IMR-90 (cell line): ENCODE results near the gene HS3ST5. TPM values are rescaled to one million over a fixed set of nuclear protein-coding genes. Genes with fewer than 3 reads are reported as not detected.

Experiments
- ATAC-seq: fragments of 200-7000 bp; cut with Tn5 transposase; 2 replicates; pipeline ENCODE4 v1.9.1; 2020; ENCODE audit warnings: low read depth, mild to moderate bottlenecking, moderate library complexity
- BruUV-seq: library from RNA; stranded (reverse); fragments of 400-500 nt; replicated peaks from 2 replicates; lab custom pipeline; 2021; lab: Mats Ljungman, UMichigan
- CTCF ChIA-PET: fragments of 300-600 bp; formaldehyde crosslinking; extraction: SDS; loops from one replicate; lab custom pipeline; 2021; ENCODE audit warnings: antibody characterized with exemption; lab: Yijun Ruan, JAX
- POLR2A ChIA-PET: fragments of 300-600 bp; sonication (Branson Sonifier 250); formaldehyde crosslinking; loops from one replicate; lab custom pipeline; 2022; ENCODE audit warnings: antibody characterized with exemption; ENCODE audit not compliant: unreplicated experiment; lab: Charles Lee
- DNase-seq: peaks from one replicate; pipeline ENCODE4 v3.0.0; 2013
- H2AFZ ChIP-seq: replicated peaks from 2 replicates; pipeline ENCODE3; 2013; ENCODE audit warnings: low read length, mild to moderate bottlenecking; ENCODE audit not compliant: poor library complexity
- H2AK5ac ChIP-seq: 2 replicates; pipeline ENCODE4 v1.6.1; 2013; ENCODE audit warnings: low read depth, low read length, inconsistent platforms
- H2AK9ac ChIP-seq: replicated peaks from 2 replicates; pipeline ENCODE3; 2013; ENCODE audit warnings: mild to moderate bottlenecking, low read depth, low read length, moderate library complexity; ENCODE audit not compliant: poor library complexity
- H2BK120ac ChIP-seq: 2 replicates; pipeline ENCODE4 v1.6.1; 2013; ENCODE audit warnings: low read depth, low read length, inconsistent platforms
- H2BK15ac ChIP-seq: 3 replicates; pipeline ENCODE4 v1.6.1; 2013; ENCODE audit warnings: low read depth, low read length, inconsistent platforms
- H2BK20ac ChIP-seq: 2 replicates; pipeline ENCODE4 v1.6.1; 2013; ENCODE audit warnings: low read depth, mild to moderate bottlenecking, inconsistent platforms, low read length, moderate library complexity
- H2BK5ac ChIP-seq: 2 replicates; pipeline ENCODE4 v1.6.1; 2013; ENCODE audit warnings: mild to moderate bottlenecking, low read depth, low read length, inconsistent platforms; ENCODE audit not compliant: poor library complexity, severe bottlenecking
- H3K14ac ChIP-seq: replicated peaks from 2 replicates; pipeline ENCODE4 v1.6.1; 2013; ENCODE audit warnings: low read depth, low read length, inconsistent platforms
- H3K18ac ChIP-seq: 2 replicates; pipeline ENCODE4 v1.6.1; 2013; ENCODE audit warnings: low read depth, low read length, control low read depth
- H3K23ac ChIP-seq: 2 replicates; pipeline ENCODE4 v1.6.1; 2013; ENCODE audit warnings: low read depth, low read length, inconsistent platforms
- H3K27ac ChIP-seq: 2 replicates; pipeline ENCODE4 v1.5.1; 2013; ENCODE audit warnings: mild to moderate bottlenecking, control low read depth, low read length; ENCODE audit not compliant: insufficient read depth
- H3K27me3 ChIP-seq: 2 replicates; pipeline ENCODE4 v1.6.1; 2013; ENCODE audit warnings: low read length; ENCODE audit not compliant: control insufficient read depth, insufficient read depth
- H3K36me3 ChIP-seq: 2 replicates; pipeline ENCODE4 v1.6.1; 2013; ENCODE audit warnings: low read length, mixed read lengths; ENCODE audit not compliant: control insufficient read depth, insufficient read depth
- H3K4ac ChIP-seq: 2 replicates; pipeline ENCODE4 v1.6.1; 2013; ENCODE audit warnings: low read depth, low read length, inconsistent platforms
- H3K4me1 ChIP-seq: 2 replicates; pipeline ENCODE4 v1.6.1; 2013; ENCODE audit warnings: low read length, mixed read lengths; ENCODE audit not compliant: control insufficient read depth, insufficient read depth
- H3K4me2 ChIP-seq: 2 replicates; pipeline ENCODE4 v1.6.1; 2013; ENCODE audit warnings: low read depth, mild to moderate bottlenecking, control low read depth, low read length, moderate library complexity
- H3K4me3 ChIP-seq: 2 replicates; pipeline ENCODE4 v1.5.1; 2013; ENCODE audit warnings: low read depth, mild to moderate bottlenecking, control low read depth, low read length, moderate library complexity; ENCODE audit not compliant: insufficient read depth
- H3K56ac ChIP-seq: 2 replicates; pipeline ENCODE4 v1.6.1; 2013; ENCODE audit warnings: low read length, inconsistent platforms; ENCODE audit not compliant: insufficient read depth; ENCODE audit errors: extremely low read depth
- H3K79me1 ChIP-seq, 2 experiments: 2 replicates each; pipeline ENCODE4 v1.6.1; 2013; ENCODE audit warnings: low read length in 2 of 2, inconsistent platforms in 1 of 2, low read depth in 1 of 2
- H3K9ac ChIP-seq: 2 replicates; pipeline ENCODE4 v1.6.1; 2013; ENCODE audit warnings: low read depth, low read length, control low read depth
- H3K9me1 ChIP-seq: 2 replicates; pipeline ENCODE4 v1.6.1; 2013; ENCODE audit warnings: low read length, inconsistent platforms; ENCODE audit not compliant: insufficient read depth
- H3K9me3 ChIP-seq: 2 replicates; pipeline ENCODE4 v1.6.1; 2013; ENCODE audit warnings: low read length; ENCODE audit not compliant: control insufficient read depth, insufficient read depth
- H4K20me1 ChIP-seq: 2 replicates; pipeline ENCODE4 v1.6.1; 2013; ENCODE audit warnings: low read length, inconsistent platforms; ENCODE audit not compliant: insufficient read depth
- H4K5ac ChIP-seq: 2 replicates; pipeline ENCODE4 v1.6.1; 2013; ENCODE audit warnings: mild to moderate bottlenecking, low read depth, low read length, control low read depth
- H4K8ac ChIP-seq, 2 experiments: 2 replicates each; pipeline ENCODE4 v1.6.1; 2013; ENCODE audit warnings: low read depth in 2 of 2, low read length in 2 of 2, control low read depth in 1 of 2, inconsistent platforms in 1 of 2
- H4K91ac ChIP-seq: 2 replicates; pipeline ENCODE4 v1.6.1; 2013; ENCODE audit warnings: low read depth, low read length, inconsistent platforms; ENCODE audit not compliant: insufficient read depth
- BHLHE40 ChIP-seq: fragments of 150-350 bp; IDR thresholded peaks from 2 replicates; pipeline ENCODE4 v1.6.1; 2016; ENCODE audit warnings: mild to moderate bottlenecking, low read depth, low read length
- CHD1 ChIP-seq: IDR thresholded peaks from 2 replicates; pipeline ENCODE4 v1.6.1; 2012; ENCODE audit warnings: low read depth, low read length, improper control_type of control experiment
- MAFK ChIP-seq: IDR thresholded peaks from 2 replicates; pipeline ENCODE4 v1.6.1; 2012; ENCODE audit warnings: low read depth, low read length, improper control_type of control experiment
- MXI1 ChIP-seq: IDR thresholded peaks from 2 replicates; pipeline ENCODE4 v1.6.1; 2012; ENCODE audit warnings: low read depth, mild to moderate bottlenecking, low read length, moderate library complexity, borderline replicate concordance
- NFE2L2 ChIP-seq: fragments of 150-350 bp; IDR thresholded peaks from 2 replicates; pipeline ENCODE4 v1.6.1; 2016; ENCODE audit warnings: low read depth, mild to moderate bottlenecking, low read length
- POLR2A ChIP-seq: IDR thresholded peaks from 2 replicates; pipeline ENCODE4 v1.6.1; 2012; ENCODE audit warnings: mild to moderate bottlenecking, low read depth, low read length
- RAD21 ChIP-seq: IDR thresholded peaks from 2 replicates; pipeline ENCODE4 v1.6.1; 2012; ENCODE audit warnings: low read length, improper control_type of control experiment
- RCOR1 ChIP-seq: IDR thresholded peaks from 2 replicates; pipeline ENCODE4 v1.6.1; 2012; ENCODE audit warnings: mild to moderate bottlenecking, low read length, improper control_type of control experiment; ENCODE audit not compliant: insufficient replicate concordance
- RFX5 ChIP-seq: IDR thresholded peaks from 2 replicates; pipeline ENCODE4 v1.8.0; 2012; ENCODE audit warnings: low read depth, mild to moderate bottlenecking, low read length, moderate library complexity
- SMC3 ChIP-seq: fragments of 150-350 bp; IDR thresholded peaks from 2 replicates; pipeline ENCODE4 v1.6.1; 2016; ENCODE audit warnings: low read depth, mild to moderate bottlenecking, antibody characterized with exemption, low read length, moderate library complexity
- WGBS, 2 experiments: methylation state at CpG; one replicate each; pipeline versions ENCODE4 v1.1.5 to v1.1.7; 2013; ENCODE audit warnings: missing lambda C conversion rate in 2 of 2; ENCODE audit not compliant: insufficient read length in 1 of 2; ENCODE audit errors: extremely low coverage in 2 of 2; 5-methylcytosine and 5-hydroxymethylcytosine counted together
- dilution Hi-C: fragments of 300-500 bp; cut with HindIII; formaldehyde crosslinking; loops from one replicate; pipeline ENCODE4 v1.14.3; 2018; ENCODE audit warnings: low sequenced_read_pairs; ENCODE audit not compliant: unreplicated experiment
- in situ Hi-C: fragments of 300-500 bp; cut with MboI; formaldehyde crosslinking; loops from 3 replicates; pipeline ENCODE4 v1.14.3; 2019; ENCODE audit warnings: low sequenced_read_pairs, inconsistent platforms, mixed read lengths
- intact Hi-C: fragments of 100-400 bp; cut with micrococcal nuclease; formaldehyde crosslinking; loops from 2 replicates; pipeline ENCODE4 v1.10.0; 2022
- polyA plus RNA-seq, 3 experiments: library from polyadenylated mRNA; depleted of rRNA; stranded (reverse); fragments of >200 nt; gene quantifications; 2 replicates each; pipeline ENCODE4 v1.2.3, GENCODE V29; 2012; ENCODE audit warnings: low replicate concordance in 1 of 3
- total RNA-seq: library from RNA; depleted of rRNA; stranded (reverse); fragments of >200 nt; gene quantifications from 2 replicates; pipeline ENCODE4 v1.2.3, GENCODE V29; 2012
- TF ChIP-seq, protein P1 (sequence below): fragments of 150-350 bp; IDR thresholded peaks from 2 replicates; pipeline ENCODE4 v1.6.1; 2016; ENCODE audit warnings: low read depth, mild to moderate bottlenecking, low read length, moderate library complexity, borderline replicate concordance
- TF ChIP-seq, protein P2 (sequence below): conservative IDR thresholded peaks from 2 replicates; pipeline ENCODE4 v1.5.1; 2012; ENCODE audit warnings: mild to moderate bottlenecking, low read depth, low read length, improper control_type of control experiment
- TF ChIP-seq, protein P3 (sequence below): fragments of 150-350 bp; IDR thresholded peaks from 2 replicates; pipeline ENCODE4 v1.6.1; 2017; ENCODE audit warnings: mild to moderate bottlenecking, antibody characterized with exemption, low read length, low read depth

Gene HS3ST5
- total and polyA plus RNA-seq, 2 of the 4 experiments (the other 2 are of a cell fraction), result not detected

DNA sequence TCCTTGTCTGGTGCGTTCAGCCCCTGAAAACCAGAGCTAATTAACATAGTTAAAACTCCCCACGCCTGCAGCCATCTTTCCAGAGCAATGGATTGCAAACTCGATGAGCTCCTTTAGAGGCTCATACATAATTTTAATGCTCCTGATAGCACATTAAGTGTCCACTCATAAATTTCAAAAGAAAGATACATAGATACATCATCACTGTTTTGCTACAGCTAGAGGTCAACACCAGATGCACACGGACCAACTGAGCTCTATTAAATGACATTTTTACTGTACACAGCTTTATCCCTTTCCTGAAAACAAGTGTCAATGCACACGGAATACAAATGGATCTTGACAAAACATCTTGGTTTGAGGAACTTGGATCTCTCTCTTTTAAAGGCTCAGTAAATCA is 280.6 kb downstream of the HS3ST5 start:
- WGBS, 2 experiments, result 86% methylated on average over 1 of the region's 5 CpGs; no CpG with 5 or more reads in 1 of the 2 experiments

More for the DNA sequence above, 280.6 kb downstream of the HS3ST5 start:
- Histone ChIP-seq H3K4me2 (no peak overlapping the region), H3K9me1 (no peaks in the 10 kb centered on the region), H3K23ac (no peak overlapping the region), H3K4me1 (peaks cover 6% of the 10 kb centered on the region), H2BK5ac (no peak overlapping the region), H2AFZ (no peak overlapping the region), H4K20me1 (no peaks in the 10 kb centered on the region), H3K14ac (no peak overlapping the region), H3K27ac (no peak overlapping the region), H3K9ac (no peak overlapping the region), H3K9me3 (no peaks in the 10 kb centered on the region), H2BK120ac (no peak overlapping the region), H3K36me3 (no peaks in the 10 kb centered on the region), H3K27me3 (no peaks in the 10 kb centered on the region), H2AK5ac (no peak overlapping the region), H2BK15ac (no peak overlapping the region), H4K91ac (no peak overlapping the region), H4K5ac (no peak overlapping the region), H3K4me3 (no peak overlapping the region), H3K18ac (no peak overlapping the region), H3K79me1 (no peaks in the 10 kb centered on the region), H2BK20ac (no peak overlapping the region), H2AK9ac (no peak overlapping the region), H4K8ac (no peak overlapping the region), H3K4ac (no peak overlapping the region), H3K56ac (no peak overlapping the region)
- CTCF ChIA-PET, result interaction anchor here (1.2 kb wide), 1 partner anchor 67 kb away, joined by 3 read pairs; no protein-coding TSS in a partner anchor
- ATAC-seq (no peak), DNase-seq (no peak)
- POLR2A ChIA-PET, result interaction anchor here (0.6 kb wide), 1 partner anchor 65 kb away, joined by 3 read pairs; no protein-coding TSS in a partner anchor
- dilution Hi-C loops, result no loop called here
- in situ Hi-C loops, result no loop called here
- no peak for TF ChIP-seq MXI1
- TF ChIP-seq SMC3, result no peak
- TF ChIP-seq, protein P1, sequence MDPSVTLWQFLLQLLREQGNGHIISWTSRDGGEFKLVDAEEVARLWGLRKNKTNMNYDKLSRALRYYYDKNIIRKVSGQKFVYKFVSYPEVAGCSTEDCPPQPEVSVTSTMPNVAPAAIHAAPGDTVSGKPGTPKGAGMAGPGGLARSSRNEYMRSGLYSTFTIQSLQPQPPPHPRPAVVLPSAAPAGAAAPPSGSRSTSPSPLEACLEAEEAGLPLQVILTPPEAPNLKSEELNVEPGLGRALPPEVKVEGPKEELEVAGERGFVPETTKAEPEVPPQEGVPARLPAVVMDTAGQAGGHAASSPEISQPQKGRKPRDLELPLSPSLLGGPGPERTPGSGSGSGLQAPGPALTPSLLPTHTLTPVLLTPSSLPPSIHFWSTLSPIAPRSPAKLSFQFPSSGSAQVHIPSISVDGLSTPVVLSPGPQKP, result no peak
- no peak for TF ChIP-seq RFX5
- no peak for TF ChIP-seq RCOR1
- no peak for TF ChIP-seq BHLHE40
- no peak for TF ChIP-seq NFE2L2
- no peak for TF ChIP-seq CHD1
- no peak for TF ChIP-seq RAD21
- TF ChIP-seq POLR2A, result no peak
- TF ChIP-seq, protein P2, sequence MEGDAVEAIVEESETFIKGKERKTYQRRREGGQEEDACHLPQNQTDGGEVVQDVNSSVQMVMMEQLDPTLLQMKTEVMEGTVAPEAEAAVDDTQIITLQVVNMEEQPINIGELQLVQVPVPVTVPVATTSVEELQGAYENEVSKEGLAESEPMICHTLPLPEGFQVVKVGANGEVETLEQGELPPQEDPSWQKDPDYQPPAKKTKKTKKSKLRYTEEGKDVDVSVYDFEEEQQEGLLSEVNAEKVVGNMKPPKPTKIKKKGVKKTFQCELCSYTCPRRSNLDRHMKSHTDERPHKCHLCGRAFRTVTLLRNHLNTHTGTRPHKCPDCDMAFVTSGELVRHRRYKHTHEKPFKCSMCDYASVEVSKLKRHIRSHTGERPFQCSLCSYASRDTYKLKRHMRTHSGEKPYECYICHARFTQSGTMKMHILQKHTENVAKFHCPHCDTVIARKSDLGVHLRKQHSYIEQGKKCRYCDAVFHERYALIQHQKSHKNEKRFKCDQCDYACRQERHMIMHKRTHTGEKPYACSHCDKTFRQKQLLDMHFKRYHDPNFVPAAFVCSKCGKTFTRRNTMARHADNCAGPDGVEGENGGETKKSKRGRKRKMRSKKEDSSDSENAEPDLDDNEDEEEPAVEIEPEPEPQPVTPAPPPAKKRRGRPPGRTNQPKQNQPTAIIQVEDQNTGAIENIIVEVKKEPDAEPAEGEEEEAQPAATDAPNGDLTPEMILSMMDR, result no peak
- TF ChIP-seq, protein P3, sequence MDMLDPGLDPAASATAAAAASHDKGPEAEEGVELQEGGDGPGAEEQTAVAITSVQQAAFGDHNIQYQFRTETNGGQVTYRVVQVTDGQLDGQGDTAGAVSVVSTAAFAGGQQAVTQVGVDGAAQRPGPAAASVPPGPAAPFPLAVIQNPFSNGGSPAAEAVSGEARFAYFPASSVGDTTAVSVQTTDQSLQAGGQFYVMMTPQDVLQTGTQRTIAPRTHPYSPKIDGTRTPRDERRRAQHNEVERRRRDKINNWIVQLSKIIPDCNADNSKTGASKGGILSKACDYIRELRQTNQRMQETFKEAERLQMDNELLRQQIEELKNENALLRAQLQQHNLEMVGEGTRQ, result no peak
- TF ChIP-seq MAFK, result no peak
- BruUV-seq, result no TSS peak
- intact Hi-C loops, result no loop called here
